Measurements from ENCODE around the gene EMILIN2. TPM values are rescaled to one million over a fixed set of nuclear protein-coding genes. Genes with fewer than 3 reads are reported as not detected.

EMILIN2 gene
- total and polyA plus RNA-seq, 10 donors: 7.5 to 47.7 (median 21.3) TPM

DNA sequence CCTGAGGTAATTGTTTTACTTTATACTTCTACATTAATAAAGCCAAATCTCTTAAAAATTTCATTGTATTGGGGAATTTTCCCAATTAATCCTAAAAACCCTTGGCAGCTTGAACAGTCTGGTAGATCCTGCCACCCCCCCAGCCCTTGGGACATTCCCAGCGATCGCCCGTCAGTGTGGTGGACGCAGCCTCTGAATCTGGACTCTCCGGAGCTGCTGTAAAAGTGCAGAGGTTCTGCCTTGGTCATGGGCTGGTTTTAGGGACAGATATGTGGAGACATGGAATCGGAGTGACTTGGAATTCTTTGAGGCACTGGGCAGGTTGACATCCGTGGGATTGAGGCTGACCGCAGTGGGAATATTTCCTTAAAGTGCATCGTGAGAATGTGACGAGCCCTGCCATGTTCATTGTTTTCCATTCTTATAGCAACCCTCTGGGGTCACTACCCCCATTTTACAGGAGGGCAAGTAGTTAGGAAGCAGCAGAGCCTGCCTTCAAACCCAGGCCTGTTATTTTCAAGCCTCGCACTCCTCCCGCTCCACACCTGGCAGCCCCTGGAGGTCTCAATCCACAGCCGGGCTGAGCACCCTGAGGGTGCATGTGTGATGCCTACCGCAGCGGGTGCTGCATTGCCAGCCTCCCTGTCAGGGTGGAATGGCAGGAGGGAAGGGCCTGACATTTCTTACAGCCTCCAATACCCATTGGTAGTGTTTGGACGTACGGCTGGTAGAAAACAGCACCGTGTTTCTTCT lies 6.5 kb downstream of the EMILIN2 start:
- H3K4me3 ChIP-seq: no peak overlapping the region
- H3K9me3 ChIP-seq: no peaks in the 10 kb centered on the region
- H3K36me3 ChIP-seq: peaks cover 0 to 35% (median 0%) of the 10 kb centered on the region in 6 donors
- 88 to 95% (median 89%) methylated on average over 15 to 18 of the region's 18 CpGs for WGBS, 5 donors
- no peak overlapping the region for H3K27ac ChIP-seq
- intact Hi-C loops (cut with DNase I; ENCODE audit: low total_unique reads): no loop called here
- peaks cover 6 to 51% (median 27%) of the 10 kb centered on the region in 6 donors for H3K4me1 ChIP-seq
- TF ChIP-seq POLR2AphosphoS5 (IDR thresholded peaks at IDR 0.05) (no peak), POLR2A (IDR thresholded peaks at IDR 0.05) (no peak)
- TF ChIP-seq, protein P1, sequence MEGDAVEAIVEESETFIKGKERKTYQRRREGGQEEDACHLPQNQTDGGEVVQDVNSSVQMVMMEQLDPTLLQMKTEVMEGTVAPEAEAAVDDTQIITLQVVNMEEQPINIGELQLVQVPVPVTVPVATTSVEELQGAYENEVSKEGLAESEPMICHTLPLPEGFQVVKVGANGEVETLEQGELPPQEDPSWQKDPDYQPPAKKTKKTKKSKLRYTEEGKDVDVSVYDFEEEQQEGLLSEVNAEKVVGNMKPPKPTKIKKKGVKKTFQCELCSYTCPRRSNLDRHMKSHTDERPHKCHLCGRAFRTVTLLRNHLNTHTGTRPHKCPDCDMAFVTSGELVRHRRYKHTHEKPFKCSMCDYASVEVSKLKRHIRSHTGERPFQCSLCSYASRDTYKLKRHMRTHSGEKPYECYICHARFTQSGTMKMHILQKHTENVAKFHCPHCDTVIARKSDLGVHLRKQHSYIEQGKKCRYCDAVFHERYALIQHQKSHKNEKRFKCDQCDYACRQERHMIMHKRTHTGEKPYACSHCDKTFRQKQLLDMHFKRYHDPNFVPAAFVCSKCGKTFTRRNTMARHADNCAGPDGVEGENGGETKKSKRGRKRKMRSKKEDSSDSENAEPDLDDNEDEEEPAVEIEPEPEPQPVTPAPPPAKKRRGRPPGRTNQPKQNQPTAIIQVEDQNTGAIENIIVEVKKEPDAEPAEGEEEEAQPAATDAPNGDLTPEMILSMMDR (IDR thresholded peaks at IDR 0.05 in 8 of 11, conservative IDR thresholded peaks at IDR 0.05 in 3 of 11): no peak
- DNase-seq: no peak
- peaks cover 0 to 43% (median 17%) of the 10 kb centered on the region in 7 donors for H3K27me3 ChIP-seq (replicated peaks in 1 of 7)

DNA sequence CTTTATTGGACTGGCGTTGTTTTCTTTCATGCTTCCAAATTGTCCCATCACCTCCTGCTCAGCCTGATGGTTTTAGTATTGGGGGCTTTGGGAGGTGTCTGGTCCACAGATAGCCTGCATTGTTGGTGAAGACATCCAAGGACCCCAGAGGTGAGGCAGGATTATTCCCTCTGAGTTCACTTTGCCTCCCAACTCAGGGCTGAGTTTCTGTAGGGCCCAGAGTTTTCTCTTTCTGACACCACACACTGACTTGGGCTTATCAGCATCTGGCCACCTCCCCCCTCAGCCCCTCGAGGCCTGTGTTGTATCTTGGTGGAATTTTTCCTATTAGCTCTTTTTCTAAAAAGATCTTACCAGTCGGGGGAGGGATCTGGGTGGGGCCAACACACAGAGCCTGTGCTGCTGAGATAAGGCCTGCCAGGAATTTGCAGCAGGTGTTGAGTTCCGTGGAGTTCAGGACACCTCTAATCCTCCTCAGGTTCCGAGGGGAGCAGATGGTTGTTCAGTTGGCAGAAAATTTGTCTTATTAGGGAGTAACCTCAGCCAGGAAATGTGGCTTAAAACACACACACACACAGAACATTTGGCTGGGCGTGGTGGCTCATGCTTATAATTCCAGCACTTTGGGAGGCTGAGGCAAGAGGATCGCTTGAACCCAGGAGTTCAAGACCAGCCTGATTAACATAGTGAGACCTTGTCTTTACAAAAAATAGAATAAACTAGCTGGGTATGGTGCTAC lies 7.3 kb downstream of the EMILIN2 start:
- no peak overlapping the region for H3K27ac ChIP-seq
- 58 to 72% (median 63%) methylated on average over 7 of the region's 7 CpGs for WGBS, 5 donors

DNA sequence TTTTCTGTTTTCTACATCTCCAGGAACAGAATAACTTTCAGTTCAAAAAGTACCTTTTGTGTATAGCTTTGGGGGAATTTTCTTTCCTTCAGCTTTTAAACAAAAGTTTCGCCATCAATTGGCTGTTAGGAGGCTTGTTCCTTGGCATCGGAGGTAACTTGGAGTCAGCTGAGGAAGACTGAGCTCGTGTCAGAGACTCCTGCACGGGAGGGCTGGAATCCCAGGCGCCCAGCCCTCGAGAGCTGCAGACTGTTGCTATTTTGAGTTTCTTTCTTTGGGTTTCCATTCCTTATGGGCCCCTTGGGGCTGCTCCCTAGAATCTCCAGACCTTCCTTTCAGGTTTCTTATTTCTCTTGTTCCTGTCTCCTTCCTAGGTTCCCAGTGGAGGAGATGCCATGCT lies 8.1 kb downstream of the EMILIN2 start:
- H3K27ac ChIP-seq: peak overlapping the region in 1 of 8 donors; percentile 7
- intact Hi-C loops (cut with DNase I; ENCODE audit: low total_unique reads): no loop called here
- H3K4me3 ChIP-seq: no peak overlapping the region
- peaks cover 0 to 6% (median 4%) of the 10 kb centered on the region in 8 donors for H3K9me3 ChIP-seq
- no peak for TF ChIP-seq POLR2A (IDR thresholded peaks at IDR 0.05)
- TF ChIP-seq, protein P1 (IDR thresholded peaks at IDR 0.05 in 8 of 11, conservative IDR thresholded peaks at IDR 0.05 in 3 of 11): no peak
- TF ChIP-seq POLR2AphosphoS5 (IDR thresholded peaks at IDR 0.05): no peak
- H3K36me3 ChIP-seq: peaks cover 0 to 35% (median 0%) of the 10 kb centered on the region in 6 donors
- 86 to 93% (median 90%) methylated on average over 6 of the region's 6 CpGs for WGBS, 5 donors
- DNase-seq: no peak
- H3K4me1 ChIP-seq: peaks cover 0 to 45% (median 20%) of the 10 kb centered on the region in 6 donors
- H3K27me3 ChIP-seq (replicated peaks in 1 of 7): peaks cover 0 to 28% (median 4%) of the 10 kb centered on the region in 7 donors

More for the DNA sequence above, 7.3 kb downstream of the EMILIN2 start:
- H3K4me1 ChIP-seq: peaks cover 0 to 49% (median 20%) of the 10 kb centered on the region in 6 donors
- no peak for TF ChIP-seq POLR2A (IDR thresholded peaks at IDR 0.05)
- TF ChIP-seq, protein P1 (IDR thresholded peaks at IDR 0.05 in 8 of 11, conservative IDR thresholded peaks at IDR 0.05 in 3 of 11): no peak
- TF ChIP-seq POLR2AphosphoS5 (IDR thresholded peaks at IDR 0.05): no peak
- intact Hi-C loops (cut with DNase I; ENCODE audit: low total_unique reads): no loop called here
- peaks cover 0 to 35% (median 0%) of the 10 kb centered on the region in 6 donors for H3K36me3 ChIP-seq
- H3K4me3 ChIP-seq: no peak overlapping the region
- H3K27me3 ChIP-seq (replicated peaks in 1 of 7): peaks cover 0 to 36% (median 10%) of the 10 kb centered on the region in 7 donors
- DNase-seq: no peak
- no peaks in the 10 kb centered on the region for H3K9me3 ChIP-seq

Data from spleen (tissue), 11 donors.